Activated naive CD4-positive, alpha-beta T cell treated with anti-CD3 and anti-CD28 coated beads, Interleukin-2, amount 50 U/mL, for 72 hours (primary cell): ENCODE results near the gene TSPAN18. TPM values are rescaled to one million over a fixed set of nuclear protein-coding genes. Genes with fewer than 3 reads are reported as not detected.

Experiments used
- ATAC-seq, 2 donors: fragments of 150-1000 bp; cut with Tn5 transposase; 2 replicates each; pipeline ENCODE4 v1.10.0; 2021; ENCODE audit warnings: mild to moderate bottlenecking in 2 of 2, moderate library complexity in 2 of 2
- DNase-seq, 2 donors: peaks; one replicate each; pipeline ENCODE4 v3.0.0; 2021 to 2022; ENCODE audit warnings: low spot score in 2 of 2
- H3K27ac Mint-ChIP-seq, 2 donors: one replicate each; pipeline ENCODE4 v1.8.0; 2022; ENCODE audit warnings: mild to moderate bottlenecking in 2 of 2, mixed read lengths in 2 of 2
- H3K36me3 Mint-ChIP-seq, 2 donors: one replicate each; pipeline ENCODE4 v1.8.0; 2022; ENCODE audit warnings: mixed read lengths in 2 of 2
- H3K9me3 Mint-ChIP-seq, 2 donors: one replicate each; pipeline ENCODE4 v1.8.0; 2022; ENCODE audit warnings: mixed read lengths in 2 of 2
- total RNA-seq, 2 donors: library from RNA; stranded (reverse); gene quantifications; one replicate each; pipeline ENCODE4 v1.2.3, GENCODE V29; 2022

Gene TSPAN18
- total RNA-seq, 2 donors from 2014 or later = 2.3 to 3.6 TPM

DNA sequence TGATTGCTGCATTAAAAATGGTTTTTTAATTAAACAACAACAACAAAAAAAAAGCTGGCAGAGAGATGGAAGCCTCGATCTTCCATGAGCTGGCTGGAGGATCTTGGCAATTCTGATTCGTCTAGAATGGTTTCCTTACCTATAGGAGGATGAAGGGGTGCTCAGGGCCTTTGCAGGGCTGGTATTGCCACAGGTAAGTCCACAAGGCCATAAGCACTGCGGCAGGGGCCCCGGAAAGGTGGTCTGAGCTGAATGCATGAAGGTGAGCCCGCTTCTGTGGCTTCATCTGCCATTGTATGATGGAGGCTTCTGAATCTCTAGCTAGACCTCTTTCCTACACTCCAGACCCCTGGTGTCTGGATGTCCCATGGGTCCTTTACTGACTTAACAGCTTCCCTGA, 101.5 kb downstream of the TSPAN18 start:
- ATAC-seq (no peak), DNase-seq (no peak)
- no peaks in the 10 kb centered on the region for H3K36me3 Mint-ChIP-seq
- no peak overlapping the region for H3K27ac Mint-ChIP-seq
- H3K9me3 Mint-ChIP-seq = no peaks in the 10 kb centered on the region

DNA sequence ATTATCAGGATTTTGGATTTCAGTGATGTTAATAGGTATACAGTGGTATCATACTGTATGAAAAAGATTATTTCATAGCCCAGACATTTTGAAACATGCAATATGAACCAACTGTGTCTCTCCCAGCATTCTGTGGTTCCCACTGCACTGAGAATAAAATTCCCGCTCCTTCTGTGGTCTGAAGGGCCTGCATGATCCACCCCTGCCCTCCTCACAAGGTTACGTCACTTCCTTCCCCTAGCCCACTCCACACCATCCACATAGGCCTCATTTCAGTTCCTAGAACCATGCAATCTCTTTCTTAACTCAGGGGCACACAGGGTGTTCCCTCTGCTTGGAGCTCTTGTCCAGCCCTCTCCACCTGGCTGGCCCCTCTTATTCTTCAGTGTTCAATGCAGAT, 103.1 kb downstream of the TSPAN18 start:
- no peak for ATAC-seq
- no peaks in the 10 kb centered on the region for H3K36me3 Mint-ChIP-seq
- no peak overlapping the region for H3K27ac Mint-ChIP-seq
- H3K9me3 Mint-ChIP-seq = no peaks in the 10 kb centered on the region
- no peak for DNase-seq

DNA sequence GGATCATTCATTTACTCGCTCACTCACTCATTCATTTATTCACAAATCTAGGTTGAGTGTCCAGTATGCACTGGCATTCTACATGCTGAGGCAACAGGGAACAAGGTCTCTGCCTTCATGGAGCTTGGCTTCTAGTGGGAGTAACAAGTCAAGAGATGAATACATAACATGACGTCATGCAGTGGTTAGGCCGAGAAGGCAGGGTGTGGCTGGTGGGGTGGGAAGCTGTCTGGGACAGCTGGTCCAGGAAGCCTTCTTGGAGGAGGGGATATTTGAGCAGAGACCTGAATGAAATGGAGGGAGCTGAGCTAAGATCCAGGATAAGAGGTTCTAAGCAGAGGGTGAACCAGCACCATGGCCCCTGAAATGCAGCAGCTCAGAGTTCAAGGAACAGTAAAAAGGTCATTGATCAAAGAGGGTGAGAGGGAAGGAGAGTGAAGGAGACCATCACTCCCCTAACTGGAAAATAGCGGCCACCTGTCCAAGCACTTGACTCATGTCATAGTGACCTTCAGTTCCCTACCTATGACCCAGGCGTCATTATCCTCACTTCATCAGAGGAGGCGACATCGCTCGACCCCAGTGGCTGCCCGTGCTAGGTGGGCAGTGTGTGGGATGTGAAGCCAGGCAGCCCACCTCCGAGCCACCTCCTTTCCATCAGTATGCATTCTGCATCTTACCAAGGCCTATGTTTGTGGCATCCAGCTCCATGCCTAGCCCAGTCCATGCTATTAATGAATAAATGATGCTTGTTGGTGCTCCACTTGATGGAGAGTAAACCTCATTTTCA, 105.0 kb downstream of the TSPAN18 start:
- peaks cover 3 to 7% of the 10 kb centered on the region in 2 donors for H3K36me3 Mint-ChIP-seq
- ATAC-seq (no peak), DNase-seq (no peak)
- no peaks in the 10 kb centered on the region for H3K9me3 Mint-ChIP-seq
- H3K27ac Mint-ChIP-seq = no peak overlapping the region

DNA sequence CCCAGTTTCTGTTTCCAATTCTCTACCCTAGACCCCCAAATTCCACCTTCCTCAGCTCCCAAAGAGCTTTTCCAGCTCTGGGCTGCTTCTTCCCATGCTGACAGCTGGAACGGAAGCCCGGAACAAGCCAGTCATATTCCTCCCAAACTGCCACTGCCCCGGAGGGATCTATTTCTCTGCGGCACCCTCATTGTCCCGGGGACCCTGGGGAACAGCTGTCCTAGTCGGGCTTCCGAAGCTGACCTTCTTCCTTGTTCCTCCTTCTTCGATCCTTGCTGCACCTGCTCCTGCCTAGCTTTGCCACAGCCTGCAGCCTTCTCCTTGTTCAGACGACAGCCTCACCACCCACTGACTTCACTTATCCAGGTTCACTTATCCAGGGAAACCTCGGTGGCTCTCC, 105.7 kb downstream of the TSPAN18 start:
- peaks cover 3 to 5% of the 10 kb centered on the region in 2 donors for H3K9me3 Mint-ChIP-seq
- ATAC-seq = no peak
- no peak for DNase-seq
- H3K36me3 Mint-ChIP-seq = peaks cover 8 to 12% of the 10 kb centered on the region in 2 donors
- no peak overlapping the region for H3K27ac Mint-ChIP-seq

DNA sequence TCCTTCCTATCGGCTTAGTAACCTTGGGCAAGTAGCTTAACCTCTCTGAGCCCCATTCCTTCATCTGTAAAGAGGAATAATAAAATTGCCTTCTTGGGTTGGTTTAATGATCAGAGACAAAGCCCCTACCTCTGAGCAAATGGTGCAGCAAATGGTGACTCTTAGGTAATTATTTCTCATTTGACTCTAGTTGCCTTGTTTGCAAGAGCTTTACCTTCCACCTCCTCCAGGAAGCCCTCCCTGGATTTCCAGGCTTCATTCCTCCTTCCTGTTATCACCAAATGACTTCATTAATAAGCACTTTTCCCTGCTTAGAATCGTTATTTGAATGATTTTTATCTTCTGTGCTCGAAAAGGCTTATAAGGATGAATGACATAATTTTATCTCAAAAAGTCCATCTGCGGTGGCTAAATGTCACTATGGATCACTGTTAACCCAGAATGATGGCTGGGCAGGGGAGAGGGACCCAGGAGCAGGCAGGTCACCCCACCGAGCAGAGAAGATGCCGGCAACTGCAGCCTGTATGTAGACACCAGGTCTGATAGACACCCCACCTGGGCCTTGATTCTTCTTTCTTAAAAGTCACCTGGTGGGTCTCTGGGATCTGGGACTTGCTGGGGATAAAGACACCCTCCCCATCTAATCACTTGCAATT, 106.6 kb downstream of the TSPAN18 start:
- DNase-seq (no peak), ATAC-seq (no peak)
- peaks cover 3 to 9% of the 10 kb centered on the region in 2 donors for H3K9me3 Mint-ChIP-seq
- H3K36me3 Mint-ChIP-seq = peaks cover 8 to 19% of the 10 kb centered on the region in 2 donors
- H3K27ac Mint-ChIP-seq = no peak overlapping the region

DNA sequence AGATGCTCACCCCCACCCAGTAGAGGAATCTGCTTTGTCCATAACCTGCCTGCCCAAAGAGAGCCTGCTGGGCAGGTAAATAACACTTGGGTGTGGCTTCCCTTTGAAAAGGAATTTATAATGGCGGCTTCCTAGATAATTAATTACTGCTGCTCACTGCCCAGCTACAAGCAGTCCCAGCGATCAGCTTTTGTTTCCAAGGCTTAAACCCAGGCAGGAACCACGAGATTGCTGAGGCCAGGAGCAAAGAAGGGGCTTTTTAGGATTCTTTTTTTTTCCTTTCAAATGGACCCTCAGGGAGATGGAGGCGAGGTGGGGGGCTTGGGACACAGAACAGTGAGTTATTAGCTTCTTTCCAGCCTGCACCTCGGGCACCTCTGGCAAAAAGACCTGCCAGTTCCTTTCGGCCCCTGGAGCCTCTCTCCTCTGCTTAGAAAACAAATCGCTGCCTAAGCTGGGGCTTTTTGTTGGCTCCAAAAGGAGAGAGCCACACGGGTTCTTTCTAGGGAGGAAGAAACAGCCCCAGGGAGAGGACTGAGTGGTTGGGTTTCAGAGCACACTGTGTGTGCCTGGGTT, 107.2 kb downstream of the TSPAN18 start:
- ATAC-seq = no peak
- H3K9me3 Mint-ChIP-seq = peaks cover 3 to 11% of the 10 kb centered on the region in 2 donors
- H3K27ac Mint-ChIP-seq = peak overlapping the region in 1 of 2 donors; percentile 19
- peaks cover 8 to 19% of the 10 kb centered on the region in 2 donors for H3K36me3 Mint-ChIP-seq
- no peak for DNase-seq

DNA sequence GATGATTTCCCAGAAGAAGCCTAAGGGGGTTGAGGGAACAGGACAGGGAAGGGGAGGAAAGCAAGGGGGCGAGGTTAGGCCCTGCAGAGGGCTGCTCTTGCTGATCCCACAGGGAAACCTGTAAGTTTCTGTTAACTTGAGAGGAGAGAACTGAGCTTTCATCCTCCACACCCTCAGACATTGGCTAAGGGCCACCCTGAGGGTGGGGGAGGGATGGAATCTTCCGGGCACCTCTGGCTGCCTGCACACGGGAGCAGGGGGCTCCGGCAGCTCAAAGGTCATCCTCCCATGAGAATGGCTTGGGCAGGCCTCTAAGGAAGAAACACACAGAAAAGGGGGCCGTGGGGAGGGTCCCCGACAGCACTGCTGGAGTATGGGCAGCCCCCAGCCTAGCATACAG, 108.1 kb downstream of the TSPAN18 start:
- DNase-seq (no peak), ATAC-seq (no peak)
- peak overlapping the region in 1 of 2 donors; percentile 19 for H3K27ac Mint-ChIP-seq
- peaks cover 16 to 19% of the 10 kb centered on the region in 2 donors for H3K36me3 Mint-ChIP-seq
- peaks cover 3 to 11% of the 10 kb centered on the region in 2 donors for H3K9me3 Mint-ChIP-seq

DNA sequence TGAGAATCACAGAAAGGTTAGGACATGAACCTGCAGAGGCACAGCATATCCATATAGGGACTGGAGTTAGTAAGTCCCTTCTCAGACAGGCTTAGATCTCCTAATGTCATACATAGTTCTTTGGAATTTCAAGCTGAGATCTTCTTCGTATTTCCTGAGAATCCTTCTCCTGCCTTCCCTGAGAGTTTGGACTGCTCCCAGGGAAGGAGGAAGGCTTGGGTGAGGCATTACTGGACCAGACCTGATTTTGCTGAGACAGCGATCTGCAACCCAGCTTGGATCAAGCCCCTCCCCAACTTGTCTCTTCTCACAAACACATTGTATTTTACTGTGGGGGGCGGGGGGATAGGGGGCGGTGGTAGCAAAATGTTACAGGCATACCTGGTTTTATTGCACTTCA, 108.5 kb downstream of the TSPAN18 start:
- H3K36me3 Mint-ChIP-seq = peaks cover 18 to 20% of the 10 kb centered on the region in 2 donors
- H3K27ac Mint-ChIP-seq = no peak overlapping the region
- ATAC-seq (no peak), DNase-seq (no peak)
- H3K9me3 Mint-ChIP-seq = peaks cover 3 to 11% of the 10 kb centered on the region in 2 donors

DNA sequence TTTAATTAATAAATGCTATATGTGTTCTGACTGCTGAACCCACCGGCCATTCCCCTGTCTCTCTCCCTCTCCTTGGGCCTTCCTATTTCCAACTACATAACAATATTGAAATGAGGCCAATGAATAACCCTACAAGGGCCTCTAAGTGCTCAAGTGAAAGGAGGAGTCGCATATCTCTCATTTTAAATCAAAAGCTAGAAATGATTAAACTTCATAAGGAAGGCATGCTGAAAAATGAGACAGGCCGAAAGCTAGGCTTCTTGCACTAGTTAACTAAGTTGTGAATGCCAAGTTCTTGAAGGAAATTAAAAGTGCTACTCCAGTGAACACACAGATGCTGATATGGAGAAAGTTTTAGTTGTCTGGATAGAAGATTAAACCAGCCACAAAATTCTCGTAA, 109.2 kb downstream of the TSPAN18 start:
- no peak overlapping the region for H3K27ac Mint-ChIP-seq
- no peak for ATAC-seq
- peaks cover 18 to 27% of the 10 kb centered on the region in 2 donors for H3K36me3 Mint-ChIP-seq
- no peak for DNase-seq
- H3K9me3 Mint-ChIP-seq = peaks cover 3 to 11% of the 10 kb centered on the region in 2 donors

DNA sequence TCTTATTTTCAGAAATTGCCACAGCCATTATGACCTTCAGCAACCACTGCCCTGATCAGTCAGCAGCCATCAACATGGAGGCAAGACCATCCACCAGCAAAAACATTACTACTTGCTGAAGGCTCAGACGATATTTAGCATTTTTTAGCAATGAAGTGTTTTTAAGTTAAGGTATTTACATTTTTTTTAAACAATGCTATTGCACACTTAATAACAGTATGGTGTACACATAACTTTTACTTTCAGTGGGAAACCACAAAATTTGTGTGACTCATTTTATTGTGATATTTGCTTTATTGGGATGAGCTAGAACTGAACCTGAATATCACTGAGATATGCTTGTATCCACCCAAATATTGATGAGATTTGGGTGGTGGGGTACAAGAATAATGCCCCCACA, 110.9 kb downstream of the TSPAN18 start:
- peaks cover 18 to 39% of the 10 kb centered on the region in 2 donors for H3K36me3 Mint-ChIP-seq

DNA sequence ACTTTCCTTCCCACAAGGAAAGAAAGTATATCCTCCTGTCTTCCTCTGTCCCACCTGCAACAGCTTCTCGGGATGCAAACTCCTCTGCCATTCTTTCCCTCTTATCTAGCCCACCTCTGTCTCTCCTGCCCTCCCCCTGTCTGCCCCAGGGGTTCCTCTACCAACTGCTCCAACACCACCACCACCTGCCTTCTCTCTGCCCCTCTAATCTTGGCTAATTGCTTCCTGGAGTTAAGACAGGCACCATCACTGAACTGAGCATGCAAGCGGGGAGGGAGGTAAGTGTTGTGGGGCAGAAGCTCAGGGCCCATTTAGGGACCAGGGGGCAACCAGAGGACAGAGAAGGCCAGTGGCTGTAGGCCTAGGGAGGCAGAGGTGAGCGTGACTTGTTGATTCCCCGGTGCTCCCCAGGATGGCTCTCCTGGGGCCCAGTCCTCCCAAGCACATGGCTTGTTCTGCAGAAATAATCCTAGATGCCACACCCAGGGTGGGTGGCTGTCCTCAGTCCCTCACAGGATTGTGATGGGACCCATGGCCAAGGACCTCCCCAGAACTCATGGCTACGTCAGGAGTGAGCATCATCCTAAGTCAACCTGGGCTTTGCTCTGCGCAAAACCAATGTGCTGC, 112.8 kb downstream of the TSPAN18 start:
- DNase-seq (no peak), ATAC-seq (no peak)
- peak overlapping the region in 1 of 2 donors; percentile 29 for H3K27ac Mint-ChIP-seq
- H3K9me3 Mint-ChIP-seq = peaks cover 11 to 19% of the 10 kb centered on the region in 2 donors
- peaks cover 24 to 56% of the 10 kb centered on the region in 2 donors for H3K36me3 Mint-ChIP-seq

More for the DNA sequence above, 110.9 kb downstream of the TSPAN18 start:
- Mint-ChIP-seq H3K9me3 (peaks cover 11% of the 10 kb centered on the region in 2 donors), H3K27ac (no peak overlapping the region)
- DNase-seq (no peak), ATAC-seq (no peak)

DNA sequence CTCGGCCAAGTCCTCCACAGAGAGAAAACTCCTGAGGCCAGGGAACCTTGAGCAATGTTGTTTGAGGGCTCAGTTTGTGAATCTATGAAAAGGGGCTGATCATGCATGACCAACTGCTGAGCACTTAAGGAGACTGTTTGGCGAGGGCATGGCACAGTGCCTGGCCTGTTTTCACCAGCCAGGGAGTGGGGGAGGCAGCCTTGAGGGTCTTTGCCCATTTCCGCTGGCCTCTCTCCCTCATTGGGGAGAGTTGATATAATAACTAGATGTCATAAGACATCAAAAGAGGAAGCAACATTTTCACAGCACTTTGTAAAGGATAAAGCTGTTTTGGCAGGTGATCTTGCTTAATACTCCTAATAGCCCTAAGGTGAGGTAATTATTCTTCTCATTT, 113.3 kb downstream of the TSPAN18 start:
- DNase-seq (no peak), ATAC-seq (no peak)
- H3K27ac Mint-ChIP-seq = no peak overlapping the region
- H3K9me3 Mint-ChIP-seq = peaks cover 11 to 19% of the 10 kb centered on the region in 2 donors
- H3K36me3 Mint-ChIP-seq = peaks cover 24 to 61% of the 10 kb centered on the region in 2 donors

DNA sequence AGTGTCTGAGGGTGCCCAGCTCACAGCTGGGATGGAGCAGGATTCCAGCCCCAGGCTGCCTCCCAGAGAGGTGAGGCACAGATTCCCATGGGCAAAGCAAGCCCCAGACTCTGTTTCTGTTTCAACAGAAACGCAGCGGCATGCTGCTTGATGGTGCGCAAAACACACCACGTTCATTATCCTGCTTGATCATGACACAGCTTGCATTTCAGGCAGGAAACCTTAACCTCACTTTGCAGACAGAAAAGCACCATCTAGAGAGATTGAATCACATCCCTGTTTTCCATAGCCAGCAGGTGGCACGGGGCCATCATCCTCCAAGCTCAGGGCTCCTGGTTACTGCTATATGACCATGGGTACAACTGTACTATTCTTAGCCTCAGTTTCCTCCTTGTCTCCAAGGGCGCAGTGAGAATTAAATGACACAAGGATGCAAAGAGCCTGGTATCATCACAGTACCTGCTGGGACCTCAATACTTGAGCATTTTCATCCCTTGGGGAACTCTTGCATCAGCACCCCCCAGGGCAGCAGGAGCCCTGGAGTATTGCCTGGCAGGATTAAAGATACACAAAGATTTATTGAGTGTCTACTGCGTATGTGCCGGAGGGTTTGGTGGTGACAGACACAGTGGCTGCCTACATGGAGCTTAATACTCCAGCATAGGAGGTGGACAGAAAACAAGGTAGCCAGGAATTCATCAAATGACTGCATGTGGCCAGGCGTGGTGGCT, 113.9 kb downstream of the TSPAN18 start:
- no peak overlapping the region for H3K27ac Mint-ChIP-seq
- no peak for DNase-seq
- H3K36me3 Mint-ChIP-seq = peaks cover 26 to 66% of the 10 kb centered on the region in 2 donors
- ATAC-seq = no peak
- H3K9me3 Mint-ChIP-seq = peaks cover 11 to 24% of the 10 kb centered on the region in 2 donors

DNA sequence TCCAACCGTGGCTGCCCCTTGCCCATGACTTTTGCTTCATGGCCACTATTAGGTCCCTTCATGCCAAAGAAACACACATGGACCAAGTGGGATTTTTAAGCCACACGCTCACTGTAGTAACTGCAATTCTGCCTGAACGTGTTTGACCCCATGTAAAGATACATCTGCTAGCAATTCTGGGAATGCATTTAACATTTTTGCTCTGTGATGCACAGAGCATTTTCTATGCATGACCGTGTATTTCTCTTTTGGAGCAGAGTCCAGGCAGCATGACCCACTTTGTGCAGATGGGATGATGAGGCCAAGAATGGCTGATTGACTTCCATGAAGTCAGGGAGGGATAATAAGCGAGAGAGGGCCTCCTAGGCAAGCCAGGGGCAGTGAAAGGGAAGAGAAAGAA, 115.5 kb downstream of the TSPAN18 start:
- H3K9me3 Mint-ChIP-seq = peaks cover 12 to 27% of the 10 kb centered on the region in 2 donors
- ATAC-seq (no peak), DNase-seq (no peak)
- H3K27ac Mint-ChIP-seq = no peak overlapping the region
- H3K36me3 Mint-ChIP-seq = peaks cover 29 to 69% of the 10 kb centered on the region in 2 donors

DNA sequence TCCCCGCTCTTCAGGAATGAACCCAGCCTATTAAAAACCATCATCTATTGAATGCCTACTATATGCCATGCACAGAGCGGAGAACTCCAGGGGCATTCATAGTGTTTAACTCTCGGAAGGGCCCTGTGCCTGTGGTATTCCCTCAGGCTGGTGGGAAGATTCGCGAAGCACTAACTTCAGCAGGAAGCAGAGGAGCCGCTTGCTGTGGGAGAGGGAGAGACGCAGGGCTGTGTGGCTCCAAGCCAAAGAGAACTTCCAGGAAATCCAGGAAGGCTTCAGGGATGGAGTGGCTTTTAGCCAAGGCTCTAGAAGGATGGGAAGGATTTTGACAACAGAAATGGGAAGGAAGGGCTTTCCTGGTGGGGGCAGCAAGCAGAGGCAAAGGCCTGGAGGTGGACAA, 120.1 kb downstream of the TSPAN18 start:
- ATAC-seq (no peak), DNase-seq (no peak)
- peaks cover 5 to 22% of the 10 kb centered on the region in 2 donors for H3K9me3 Mint-ChIP-seq
- no peak overlapping the region for H3K27ac Mint-ChIP-seq
- H3K36me3 Mint-ChIP-seq = peaks cover 26 to 47% of the 10 kb centered on the region in 2 donors

DNA sequence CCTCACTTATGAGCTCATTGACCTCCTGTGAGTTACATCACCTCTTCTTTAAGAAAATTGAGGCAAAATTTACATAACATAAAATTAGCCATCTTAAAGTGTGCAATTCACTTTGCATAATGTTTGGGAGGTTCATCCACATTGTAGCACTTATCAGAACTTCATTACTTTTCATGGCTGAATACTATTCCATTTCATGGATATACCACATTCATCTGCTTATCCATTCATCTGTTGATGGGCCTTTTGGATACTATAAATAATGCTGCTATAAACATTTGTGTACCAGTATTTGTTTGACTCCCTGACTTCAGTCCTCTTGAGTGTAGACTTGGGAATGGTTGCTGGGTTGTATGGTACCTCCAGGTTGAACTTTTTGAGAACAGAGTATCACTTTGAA, 120.6 kb downstream of the TSPAN18 start:
- no peak overlapping the region for H3K27ac Mint-ChIP-seq
- peaks cover 5 to 20% of the 10 kb centered on the region in 2 donors for H3K9me3 Mint-ChIP-seq
- H3K36me3 Mint-ChIP-seq = peaks cover 26 to 44% of the 10 kb centered on the region in 2 donors
- DNase-seq (no peak), ATAC-seq (no peak)
